ENCODE data around the gene DDR2. TPM values are rescaled to one million over a fixed set of nuclear protein-coding genes. Genes with fewer than 3 reads are reported as not detected.

DDR2 gene
- total and polyA plus RNA-seq, 12 donors: 15.1 to 349 (median 233) TPM

GRCh38 chr1:162717548-162718184 lies 85.4 kb downstream of the DDR2 start:
- H3K27ac ChIP-seq: peak overlapping the region in 3 of 5 donors; percentile 14 to 61 (median 44)
- H3K36me3 ChIP-seq (replicated peaks in 1 of 2): no peaks in the 10 kb centered on the region
- H3K27me3 ChIP-seq: no peaks in the 10 kb centered on the region
- 47 to 56% (median 55%) methylated on average over 1 of the region's 1 CpG for WGBS, 4 donors
- no peak for TF ChIP-seq POLR2A (IDR thresholded peaks at IDR 0.05)
- no peak for TF ChIP-seq CTCF (IDR thresholded peaks at IDR 0.05)
- intact Hi-C loops (cut with DNase I): no loop called here
- no peak for DNase-seq
- no peaks in the 10 kb centered on the region for H3K9me3 ChIP-seq (replicated peaks in 1 of 3)
- H3K4me3 ChIP-seq: no peak overlapping the region
- H3K4me1 ChIP-seq (replicated peaks in 1 of 2): peaks cover 15 to 20% of the 10 kb centered on the region in 2 donors

DNA sequence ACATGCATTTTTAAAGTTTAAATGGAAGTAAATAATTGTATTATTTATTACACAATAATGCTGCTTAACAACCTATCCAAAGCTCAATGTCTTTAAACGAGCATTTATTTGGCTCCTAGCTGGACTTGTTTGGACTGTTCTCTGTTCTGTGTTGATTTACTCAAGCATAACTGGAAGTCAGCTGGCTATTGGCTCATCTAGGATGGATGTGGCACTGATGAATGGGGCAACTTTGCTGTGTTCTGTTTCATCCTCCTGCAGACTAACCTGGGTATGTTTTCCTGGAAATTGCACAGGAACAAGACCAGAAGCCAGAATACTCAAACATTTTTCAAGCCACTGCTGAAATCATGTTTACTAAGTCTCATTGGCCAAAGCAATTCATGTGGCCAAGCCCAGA lies 87.4 kb downstream of the DDR2 start:
- H3K27ac ChIP-seq: no peak overlapping the region
- no peak for DNase-seq

DNA sequence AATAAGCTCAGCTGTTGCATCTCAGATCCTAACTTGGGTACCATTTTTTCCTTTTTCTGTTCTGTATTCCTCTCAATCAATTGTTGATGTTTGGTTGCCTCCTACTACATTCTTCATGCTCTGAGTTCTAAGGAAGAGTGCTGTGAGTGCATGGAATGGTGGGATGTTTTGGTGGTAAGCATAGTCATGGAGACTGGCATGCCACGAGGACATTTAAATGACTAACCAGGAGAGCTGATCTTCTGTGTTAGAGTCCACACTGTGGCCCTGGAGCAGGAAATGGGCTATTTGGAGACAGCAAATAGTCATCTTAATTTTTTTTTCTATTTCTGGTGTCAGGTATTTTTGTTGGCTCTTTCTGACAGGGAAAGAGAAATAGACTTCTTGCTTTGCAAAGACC lies 88.7 kb downstream of the DDR2 start:
- Histone ChIP-seq H3K27ac (no peak overlapping the region), H3K4me1 (replicated peaks in 1 of 2) (peaks cover 13 to 16% of the 10 kb centered on the region in 2 donors)
- 87 to 100% (median 92%) methylated on average over 1 of the region's 1 CpG for WGBS, 4 donors

More for the DNA sequence above, 87.4 kb downstream of the DDR2 start:
- Histone ChIP-seq H3K4me3 (no peak overlapping the region), H3K9me3 (replicated peaks in 1 of 3) (no peaks in the 10 kb centered on the region), H3K27me3 (no peaks in the 10 kb centered on the region), H3K36me3 (replicated peaks in 1 of 2) (no peaks in the 10 kb centered on the region), H3K4me1 (replicated peaks in 1 of 2) (peaks cover 7 to 11% of the 10 kb centered on the region in 2 donors)
- intact Hi-C loops (cut with DNase I): no loop called here
- 68 to 91% (median 80%) methylated on average over 1 of the region's 1 CpG for WGBS, 4 donors
- TF ChIP-seq CTCF (IDR thresholded peaks at IDR 0.05) (no peak), POLR2A (IDR thresholded peaks at IDR 0.05) (no peak)

DNA sequence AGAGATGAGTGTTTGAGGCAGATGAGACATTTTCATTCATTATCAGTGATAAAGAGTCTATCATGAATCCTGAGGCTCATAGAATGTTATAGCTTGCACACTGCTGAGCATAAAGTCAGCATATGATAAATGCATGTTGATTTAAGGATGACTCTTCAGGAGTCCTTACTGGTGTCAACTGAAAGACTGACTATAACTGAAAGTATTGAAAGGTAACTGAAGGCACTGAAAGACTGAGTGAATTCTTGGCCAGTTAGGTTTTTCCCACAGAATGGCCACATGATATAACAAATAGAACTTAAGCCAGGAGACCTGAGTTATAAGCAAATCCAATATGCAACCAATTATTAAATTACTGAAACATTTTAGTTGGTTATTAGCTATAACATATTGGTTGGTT lies 89.2 kb downstream of the DDR2 start:
- Histone ChIP-seq H3K27me3 (no peaks in the 10 kb centered on the region), H3K9me3 (replicated peaks in 1 of 3) (no peaks in the 10 kb centered on the region), H3K4me3 (no peak overlapping the region), H3K27ac (no peak overlapping the region), H3K36me3 (replicated peaks in 1 of 2) (no peaks in the 10 kb centered on the region), H3K4me1 (replicated peaks in 1 of 2) (peaks cover 8 to 16% of the 10 kb centered on the region in 2 donors)
- intact Hi-C loops (cut with DNase I): no loop called here
- no peak for DNase-seq
- TF ChIP-seq POLR2A (IDR thresholded peaks at IDR 0.05): no peak
- no peak for TF ChIP-seq CTCF (IDR thresholded peaks at IDR 0.05)

More for the DNA sequence above, 88.7 kb downstream of the DDR2 start:
- Histone ChIP-seq H3K27me3 (no peaks in the 10 kb centered on the region), H3K36me3 (replicated peaks in 1 of 2) (no peaks in the 10 kb centered on the region), H3K4me3 (no peak overlapping the region), H3K9me3 (replicated peaks in 1 of 3) (no peaks in the 10 kb centered on the region)
- TF ChIP-seq POLR2A (IDR thresholded peaks at IDR 0.05): no peak
- no peak for TF ChIP-seq CTCF (IDR thresholded peaks at IDR 0.05)
- intact Hi-C loops (cut with DNase I): no loop called here
- no peak for DNase-seq
